PFSK-1 (cell line): ENCODE data around the gene PRPH.
A peak's percentile ranks its signal among the peaks of the same experiment; 100 is the strongest.

Source experiments
- FOXP2 ChIP-seq: optimal IDR thresholded peaks from 2 replicates; pipeline ENCODE3; 2011; ENCODE audit warnings: borderline replicate concordance, control low read depth, inconsistent platforms; ENCODE audit not compliant: insufficient read depth; ENCODE audit errors: extremely low read length, extremely low read depth
- POLR2AphosphoS5 ChIP-seq: IDR thresholded peaks from 2 replicates; pipeline ENCODE4 v1.6.1; 2012; ENCODE audit warnings: low read depth, mild to moderate bottlenecking, control low read depth, low read length, moderate library complexity
- SIN3A ChIP-seq: IDR thresholded peaks from 2 replicates; pipeline ENCODE4 v1.6.1; 2012; ENCODE audit warnings: mild to moderate bottlenecking, low read length, moderate library complexity, borderline replicate concordance; ENCODE audit not compliant: insufficient read depth
- TAF1 ChIP-seq: IDR thresholded peaks from 2 replicates; pipeline ENCODE4 v1.6.1; 2012; ENCODE audit warnings: low read length, control low read depth, borderline replicate concordance; ENCODE audit not compliant: insufficient read depth
- TF ChIP-seq, protein P1 (sequence below), 2 experiments: IDR thresholded peaks; 2 replicates each; pipeline versions ENCODE4 v1.6.1 to v1.8.0; 2011 to 2012; ENCODE audit warnings: low read depth in 2 of 2, low read length in 2 of 2, control low read depth in 1 of 2, inconsistent platforms in 1 of 2, mild to moderate bottlenecking in 1 of 2, moderate library complexity in 1 of 2; ENCODE audit not compliant: insufficient read depth in 1 of 2

PRPH gene

DNA sequence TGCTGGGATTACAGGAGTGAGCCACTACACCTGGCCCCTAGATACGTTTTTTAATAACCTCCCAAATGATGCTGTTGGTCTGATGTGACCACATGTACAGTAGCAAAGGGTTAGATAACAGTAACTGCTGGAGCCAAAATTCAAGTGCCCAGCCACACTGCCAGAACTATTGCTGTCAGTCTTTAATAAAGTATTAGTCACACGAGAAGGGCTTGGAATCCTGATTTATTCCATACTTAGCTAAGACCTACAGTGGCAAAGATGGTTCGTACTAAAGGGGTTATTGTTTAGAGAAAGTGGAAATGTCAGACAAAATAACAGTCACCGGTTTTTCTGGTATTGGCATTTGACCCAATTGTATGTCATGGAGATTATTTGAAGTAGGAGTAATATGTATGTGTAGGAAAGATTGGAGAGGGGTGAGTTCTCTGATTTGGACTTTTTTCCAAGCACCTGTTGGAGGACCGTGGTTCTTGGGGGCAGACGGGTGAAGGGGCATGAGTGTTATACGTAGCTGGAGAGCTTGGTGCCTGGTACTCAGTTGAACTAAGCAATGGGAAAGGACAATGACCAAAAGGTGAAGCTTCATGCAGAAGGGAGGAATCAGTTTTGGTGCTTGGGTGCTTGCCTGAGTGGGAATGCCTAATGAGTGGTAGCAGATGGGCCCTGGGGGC lies 20.4 kb upstream of the PRPH start:
- TF ChIP-seq, protein P1, sequence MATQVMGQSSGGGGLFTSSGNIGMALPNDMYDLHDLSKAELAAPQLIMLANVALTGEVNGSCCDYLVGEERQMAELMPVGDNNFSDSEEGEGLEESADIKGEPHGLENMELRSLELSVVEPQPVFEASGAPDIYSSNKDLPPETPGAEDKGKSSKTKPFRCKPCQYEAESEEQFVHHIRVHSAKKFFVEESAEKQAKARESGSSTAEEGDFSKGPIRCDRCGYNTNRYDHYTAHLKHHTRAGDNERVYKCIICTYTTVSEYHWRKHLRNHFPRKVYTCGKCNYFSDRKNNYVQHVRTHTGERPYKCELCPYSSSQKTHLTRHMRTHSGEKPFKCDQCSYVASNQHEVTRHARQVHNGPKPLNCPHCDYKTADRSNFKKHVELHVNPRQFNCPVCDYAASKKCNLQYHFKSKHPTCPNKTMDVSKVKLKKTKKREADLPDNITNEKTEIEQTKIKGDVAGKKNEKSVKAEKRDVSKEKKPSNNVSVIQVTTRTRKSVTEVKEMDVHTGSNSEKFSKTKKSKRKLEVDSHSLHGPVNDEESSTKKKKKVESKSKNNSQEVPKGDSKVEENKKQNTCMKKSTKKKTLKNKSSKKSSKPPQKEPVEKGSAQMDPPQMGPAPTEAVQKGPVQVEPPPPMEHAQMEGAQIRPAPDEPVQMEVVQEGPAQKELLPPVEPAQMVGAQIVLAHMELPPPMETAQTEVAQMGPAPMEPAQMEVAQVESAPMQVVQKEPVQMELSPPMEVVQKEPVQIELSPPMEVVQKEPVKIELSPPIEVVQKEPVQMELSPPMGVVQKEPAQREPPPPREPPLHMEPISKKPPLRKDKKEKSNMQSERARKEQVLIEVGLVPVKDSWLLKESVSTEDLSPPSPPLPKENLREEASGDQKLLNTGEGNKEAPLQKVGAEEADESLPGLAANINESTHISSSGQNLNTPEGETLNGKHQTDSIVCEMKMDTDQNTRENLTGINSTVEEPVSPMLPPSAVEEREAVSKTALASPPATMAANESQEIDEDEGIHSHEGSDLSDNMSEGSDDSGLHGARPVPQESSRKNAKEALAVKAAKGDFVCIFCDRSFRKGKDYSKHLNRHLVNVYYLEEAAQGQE (IDR thresholded peaks at IDR 0.05; ENCODE audit: insufficient read depth in 1 of 2, low read depth in 2 of 2, low read length in 2 of 2), result no peak
- peak; percentile 58; the same call in 1 of the 2 replicates for TF ChIP-seq POLR2AphosphoS5

DNA sequence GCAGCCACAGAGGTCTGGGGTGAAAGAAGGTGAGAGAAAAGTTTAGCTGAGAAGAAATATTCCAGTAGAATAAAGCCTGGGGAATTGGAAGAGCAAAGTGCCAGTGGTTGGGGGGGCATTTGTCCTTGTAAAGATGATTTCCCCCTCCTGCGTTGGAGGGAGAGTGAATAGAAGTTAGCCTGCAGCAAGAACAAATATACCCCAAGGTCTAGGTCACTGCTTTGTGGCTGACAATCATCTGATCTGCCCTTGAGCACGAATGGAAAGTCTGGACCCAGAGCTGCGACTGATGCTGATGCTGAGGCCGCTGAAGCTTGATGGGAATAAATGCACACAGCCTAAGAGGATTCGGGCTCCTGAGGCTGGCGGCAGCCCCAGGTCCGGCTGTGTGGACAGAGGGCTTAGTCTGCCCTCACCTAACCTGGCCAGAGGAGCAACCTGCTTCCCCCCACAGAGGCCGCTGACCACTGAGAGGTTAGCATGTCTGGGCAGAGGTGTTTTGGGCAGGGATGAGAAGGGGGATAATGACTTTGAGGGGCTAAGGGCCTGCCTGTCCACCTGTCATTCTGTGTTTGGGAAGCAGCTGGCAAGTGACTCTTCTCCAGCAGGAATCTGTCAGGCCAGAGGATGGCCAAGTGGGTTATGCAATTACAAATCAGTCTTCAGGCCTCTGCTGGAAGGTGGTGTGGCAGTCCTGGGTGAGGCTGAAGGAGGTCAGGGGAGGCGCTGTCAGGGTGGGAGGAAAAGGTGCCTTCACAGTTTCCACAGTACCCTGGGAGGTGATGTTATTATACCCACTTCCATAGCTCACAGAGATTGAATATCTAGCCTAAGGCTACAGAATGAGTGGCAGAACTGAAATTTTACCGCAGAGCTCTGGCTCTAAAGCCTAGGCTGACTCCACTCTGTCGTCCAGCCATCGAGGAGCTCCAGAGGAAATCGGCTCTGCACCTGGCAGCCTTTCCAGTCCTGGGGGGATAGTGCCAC lies 18.4 kb upstream of the PRPH start:
- TF ChIP-seq, protein P1 (IDR thresholded peaks at IDR 0.05; ENCODE audit: insufficient read depth in 1 of 2, low read depth in 2 of 2, low read length in 2 of 2), result no peak
- TF ChIP-seq POLR2AphosphoS5 (no peak), TAF1 (no peak)

DNA sequence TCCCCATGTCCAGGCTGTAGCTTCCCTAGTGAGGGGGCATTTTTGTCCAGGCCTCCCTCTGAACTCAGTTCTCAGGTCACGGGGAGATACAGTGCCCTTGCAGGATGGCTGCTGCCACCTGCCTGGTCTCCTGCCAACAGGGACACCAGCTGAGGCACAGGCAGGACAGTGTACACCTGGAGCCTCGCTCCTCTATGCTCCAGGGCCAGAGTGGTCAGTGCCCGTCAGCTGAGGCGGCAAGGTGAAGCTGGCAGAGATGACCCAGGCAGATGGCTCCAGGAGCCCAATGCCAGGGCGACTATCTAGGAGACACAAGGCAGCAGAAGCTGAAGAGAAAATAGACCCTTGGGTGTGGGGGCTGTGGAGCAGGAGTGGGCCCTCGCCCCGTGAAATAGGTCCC lies 17.5 kb upstream of the PRPH start:
- TF ChIP-seq SIN3A, result no peak

DNA sequence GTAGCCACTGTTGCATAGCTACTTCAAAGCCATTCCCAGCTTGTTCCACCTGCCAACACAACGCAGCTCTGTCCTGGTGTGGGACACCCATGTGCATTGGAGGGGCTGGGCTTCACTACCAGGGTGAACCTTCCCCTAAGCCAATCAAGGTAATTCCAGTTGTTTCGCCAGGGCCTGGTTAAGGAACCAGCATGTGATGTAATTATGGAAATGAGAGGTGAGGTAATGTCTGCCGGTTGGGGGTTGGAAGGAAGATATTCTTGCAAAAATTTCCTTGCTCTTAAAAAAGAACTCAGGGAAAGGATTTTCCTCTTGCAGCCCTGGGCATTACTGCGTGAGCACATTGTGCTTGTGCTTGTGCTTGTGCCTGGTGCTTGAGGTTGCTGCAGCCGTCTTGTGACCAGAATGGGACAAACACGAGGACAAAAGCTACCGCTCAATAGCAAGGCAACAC lies 15.2 kb upstream of the PRPH start:
- no peak for TF ChIP-seq TAF1
- no peak for TF ChIP-seq SIN3A
- TF ChIP-seq, protein P1 (IDR thresholded peaks at IDR 0.05; ENCODE audit: insufficient read depth in 1 of 2, low read depth in 2 of 2, low read length in 2 of 2), result no peak
- no peak for TF ChIP-seq POLR2AphosphoS5
- TF ChIP-seq FOXP2, result no peak

DNA sequence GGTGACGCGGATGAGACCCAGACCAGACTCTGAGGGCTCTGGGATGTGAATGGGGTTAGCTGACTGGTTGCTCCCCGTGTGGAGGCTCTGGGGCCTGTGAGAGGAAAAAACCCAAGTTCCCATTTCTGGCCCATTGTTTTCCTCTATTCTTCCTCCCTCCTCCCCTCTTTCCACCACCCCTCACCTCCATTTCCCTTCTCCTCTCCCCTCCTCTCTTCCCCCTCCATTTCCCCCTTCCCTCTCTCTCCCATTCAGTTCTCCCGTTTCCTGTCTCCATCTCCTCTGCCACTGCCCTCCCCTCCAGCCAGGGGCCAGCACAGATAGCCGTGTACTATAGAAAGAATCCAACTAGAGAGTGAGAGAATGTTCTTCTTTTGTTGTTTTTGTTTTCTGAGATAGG lies 12.6 kb upstream of the PRPH start:
- TF ChIP-seq POLR2AphosphoS5, result no peak
- TF ChIP-seq FOXP2, result no peak
- no peak for TF ChIP-seq SIN3A
- TF ChIP-seq, protein P1 (IDR thresholded peaks at IDR 0.05; ENCODE audit: insufficient read depth in 1 of 2, low read depth in 2 of 2, low read length in 2 of 2), result no peak
- TF ChIP-seq TAF1, result no peak
